GM18511 (cell line): ENCODE measurements around the gene PTBP1.
"Not testable (repeated sequence)": the region's sequence is repeated elsewhere in the genome, so short reads cannot be mapped to it uniquely, and the experiment has no call there.

Experiments
- ATAC-seq: cut with Tn5 transposase; IDR thresholded peaks from one replicate; pipeline ENCODE4 v1.9.1; 2021; ENCODE audit warnings: mild to moderate bottlenecking, moderate library complexity; ENCODE audit not compliant: unreplicated experiment

PTBP1 gene

GRCh38 chr19:850979-851335, 53.7 kb downstream of the PTBP1 start:
- ATAC-seq: no peak

GRCh38 chr19:852136-853013, 55.1 kb downstream of the PTBP1 start, which contains the start of gene ELANE:
TSS of gene ELANE (plus strand) at chr19:852303. CDS start at chr19:852329, 26 bp downstream.
- ATAC-seq: no peak

- no peak for ATAC-seq
Measured at GRCh38 chr19:853014-853585, 55.8 kb downstream of the PTBP1 start.

GRCh38 chr19:853614-854220, 56.5 kb downstream of the PTBP1 start:
- ATAC-seq: not testable (repeated sequence)

- no peak for ATAC-seq
Measured at GRCh38 chr19:854549-854948, 57.3 kb downstream of the PTBP1 start.

GRCh38 chr19:855142-855541, 57.9 kb downstream of the PTBP1 start:
- ATAC-seq: no peak

- ATAC-seq: no peak
Measured at GRCh38 chr19:855566-856120, 58.4 kb downstream of the PTBP1 start.

- no peak for ATAC-seq
Measured at GRCh38 chr19:858284-858683, 61.0 kb downstream of the PTBP1 start.

GRCh38 chr19:858868-859843, 61.9 kb downstream of the PTBP1 start, which contains the start of gene CFD:
TSS of gene CFD (plus strand) at chr19:859664. CDS start at chr19:859690, 26 bp downstream.
- ATAC-seq: no peak

GRCh38 chr19:861141-861755, 64.0 kb downstream of the PTBP1 start:
- ATAC-seq: no peak
